Measurements from ENCODE around the gene PLEKHA3. TPM values are rescaled to one million over a fixed set of nuclear protein-coding genes. Genes with fewer than 3 reads are reported as not detected.

The PLEKHA3 gene
- total RNA-seq, 1 experiment from 2014 or later: 25.9 TPM

GRCh38 chr2:178542569-178542968, 62.3 kb downstream of the PLEKHA3 start:
- WGBS (ENCODE audit: extremely low coverage, insufficient read length, low lambda C conversion rate): no CpG with 5 or more reads among the region's 5 CpGs
- no peaks in the 10 kb centered on the region for H4K20me1 ChIP-seq (ENCODE audit: control insufficient read depth, insufficient read depth, insufficient read length)

More at GRCh38 chr2:178542569-178542968, 62.3 kb downstream of the PLEKHA3 start:
- Histone ChIP-seq H4K5ac (ENCODE audit: insufficient read length, low read depth, low read length) (no peak overlapping the region), H3K4me2 (ENCODE audit: insufficient read depth, insufficient read length, low read length) (no peak overlapping the region), H3K18ac (ENCODE audit: insufficient read length, low read depth, low read length) (no peak overlapping the region), H2BK15ac (ENCODE audit: low read depth, low read length) (no peak overlapping the region), H2BK12ac (ENCODE audit: insufficient read length, low read depth, low read length) (no peak overlapping the region), H3K27me3 (ENCODE audit: insufficient read depth, low read length) (no peaks in the 10 kb centered on the region), H3K79me1 (ENCODE audit: insufficient read depth, low read depth, low read length, poor library complexity, severe bottlenecking) (no peaks in the 10 kb centered on the region), H3K4me1 (ENCODE audit: insufficient read depth, low read length) (no peaks in the 10 kb centered on the region), H3T11ph (ENCODE audit: low read length) (no peak overlapping the region), H2BK5ac (ENCODE audit: insufficient read length, low read length) (no peak overlapping the region), H3K4ac (ENCODE audit: low read depth, low read length) (no peak overlapping the region), H4K91ac (ENCODE audit: insufficient read length, low read depth, low read length) (no peak overlapping the region), H3K23me2 (ENCODE audit: insufficient read length, low read depth, low read length, poor library complexity, severe bottlenecking) (no peaks in the 10 kb centered on the region), H3K79me2 (ENCODE audit: insufficient read depth, low read length) (no peaks in the 10 kb centered on the region), H2BK20ac (ENCODE audit: low read depth, low read length, poor library complexity, severe bottlenecking) (no peak overlapping the region), H4K8ac (replicated peaks; ENCODE audit: insufficient read length, low read depth, low read length) (no peak overlapping the region), H2BK120ac (ENCODE audit: low read depth, low read length, poor library complexity, severe bottlenecking) (no peak overlapping the region), H3K9ac (ENCODE audit: extremely low read depth, insufficient read length, low read length) (no peak overlapping the region), H2AK5ac (ENCODE audit: insufficient read length, low read length) (no peak overlapping the region), H3K27ac (ENCODE audit: insufficient read length, low read depth, low read length) (no peak overlapping the region), H3K23ac (ENCODE audit: insufficient read length, low read depth, low read length) (no peak overlapping the region), H3K14ac (ENCODE audit: insufficient read depth, low read length) (no peak overlapping the region), H3K9me3 (ENCODE audit: control insufficient read depth, low read depth, low read length) (no peaks in the 10 kb centered on the region), H2AFZ (ENCODE audit: low read length) (no peak overlapping the region), H3K56ac (ENCODE audit: insufficient read length, low read depth, low read length) (no peak overlapping the region)
- DNase-seq: no peak
- TF ChIP-seq CTCF (conservative IDR thresholded peaks at IDR 0.05): no peak
- Mint-ChIP-seq H3K27ac (no peak overlapping the region), H3K27me3 (ENCODE audit: low read depth) (no peaks in the 10 kb centered on the region), H3K4me1 (no peaks in the 10 kb centered on the region), H3K9me3 (no peaks in the 10 kb centered on the region), H3K36me3 (ENCODE audit: insufficient read depth in 1 of 3, low read depth in 3 of 3) (peaks cover 12 to 72% (median 44%) of the 10 kb centered on the region in 3 experiments; a peak in 6 of 7 replicates), H3K4me3 (no peak overlapping the region)

All from H9 (cell line).